GM19240 (cell line): ENCODE data around the gene RPL4.

ENCODE experiments used
- DNase-seq: peaks from one replicate; pipeline ENCODE4 v3.0.0; 2011; ENCODE audit warnings: low spot score; ENCODE audit not compliant: insufficient read length

Gene RPL4

GRCh38 chr15:66459818-66460615 lies 44.6 kb downstream of the RPL4 start:
- no peak for DNase-seq

DNA sequence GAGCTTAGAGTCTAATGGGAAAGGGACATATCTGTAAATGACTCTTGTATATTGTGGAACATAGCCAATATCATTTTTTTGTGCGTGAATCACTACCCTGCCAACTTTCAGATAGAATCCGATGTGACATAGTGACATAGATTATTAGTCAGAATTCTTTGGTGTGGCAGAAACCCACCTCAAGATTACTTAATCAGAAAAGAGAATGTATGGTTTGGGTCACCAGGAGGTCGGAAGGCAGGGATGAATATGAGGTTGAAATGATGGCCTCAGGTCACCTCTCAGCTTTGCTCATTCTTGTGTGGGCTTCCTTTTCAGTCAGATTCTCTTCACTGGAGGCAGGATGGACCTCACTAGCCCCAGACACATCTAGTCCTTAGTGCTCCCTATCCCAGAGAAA lies 48.4 kb downstream of the RPL4 start:
- DNase-seq, result no peak

DNA sequence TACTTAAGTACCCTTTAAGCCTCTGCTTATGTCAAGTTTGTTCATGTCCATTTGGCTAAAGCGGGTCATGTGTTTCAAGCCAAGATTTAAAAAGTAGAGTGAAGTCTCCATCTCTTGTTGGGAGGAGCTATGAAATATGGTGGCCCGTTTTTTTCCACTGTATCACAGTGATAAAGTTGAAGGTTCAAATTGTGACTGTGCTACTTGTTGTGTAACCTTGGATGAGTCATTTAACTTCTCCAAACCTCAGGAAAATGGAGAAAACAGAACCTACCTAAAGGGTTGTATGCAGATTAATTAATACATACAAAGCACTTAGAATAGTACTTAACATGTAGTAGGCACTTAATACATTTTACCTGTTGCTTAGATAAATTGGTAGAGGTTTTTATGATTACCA lies 50.5 kb downstream of the RPL4 start:
- no peak for DNase-seq

GRCh38 chr15:66452971-66453580 lies 51.6 kb downstream of the RPL4 start:
- no peak for DNase-seq

DNA sequence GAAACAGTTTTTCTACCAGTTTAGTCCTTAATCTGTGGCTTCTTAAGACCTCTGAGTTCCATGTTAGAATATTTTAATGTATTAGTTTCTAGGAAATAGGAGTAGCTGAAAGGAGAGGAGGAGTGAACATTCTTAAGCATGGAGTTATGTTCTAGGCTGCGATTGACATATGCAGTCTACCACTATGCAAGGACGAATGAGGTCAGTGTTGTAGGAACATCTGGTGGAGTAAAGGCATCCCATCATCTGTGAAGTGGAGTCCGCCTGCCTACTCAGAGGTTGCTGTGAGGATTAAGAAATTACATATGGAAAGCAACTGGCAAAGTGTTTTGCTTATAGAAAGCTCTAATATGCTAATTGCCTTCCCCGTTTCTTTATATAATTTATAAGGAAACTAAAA lies 52.2 kb downstream of the RPL4 start:
- no peak for DNase-seq
